Measurements from ENCODE around the gene GATM. TPM values are rescaled to one million over a fixed set of nuclear protein-coding genes. Genes with fewer than 3 reads are reported as not detected.
A peak's percentile ranks its signal among the peaks of the same experiment; 100 is the strongest.

GATM gene, protein sequence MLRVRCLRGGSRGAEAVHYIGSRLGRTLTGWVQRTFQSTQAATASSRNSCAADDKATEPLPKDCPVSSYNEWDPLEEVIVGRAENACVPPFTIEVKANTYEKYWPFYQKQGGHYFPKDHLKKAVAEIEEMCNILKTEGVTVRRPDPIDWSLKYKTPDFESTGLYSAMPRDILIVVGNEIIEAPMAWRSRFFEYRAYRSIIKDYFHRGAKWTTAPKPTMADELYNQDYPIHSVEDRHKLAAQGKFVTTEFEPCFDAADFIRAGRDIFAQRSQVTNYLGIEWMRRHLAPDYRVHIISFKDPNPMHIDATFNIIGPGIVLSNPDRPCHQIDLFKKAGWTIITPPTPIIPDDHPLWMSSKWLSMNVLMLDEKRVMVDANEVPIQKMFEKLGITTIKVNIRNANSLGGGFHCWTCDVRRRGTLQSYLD
- polyA plus RNA-seq (2012; ENCODE audit: insufficient read depth, insufficient read length) = 2.6 TPM

DNA sequence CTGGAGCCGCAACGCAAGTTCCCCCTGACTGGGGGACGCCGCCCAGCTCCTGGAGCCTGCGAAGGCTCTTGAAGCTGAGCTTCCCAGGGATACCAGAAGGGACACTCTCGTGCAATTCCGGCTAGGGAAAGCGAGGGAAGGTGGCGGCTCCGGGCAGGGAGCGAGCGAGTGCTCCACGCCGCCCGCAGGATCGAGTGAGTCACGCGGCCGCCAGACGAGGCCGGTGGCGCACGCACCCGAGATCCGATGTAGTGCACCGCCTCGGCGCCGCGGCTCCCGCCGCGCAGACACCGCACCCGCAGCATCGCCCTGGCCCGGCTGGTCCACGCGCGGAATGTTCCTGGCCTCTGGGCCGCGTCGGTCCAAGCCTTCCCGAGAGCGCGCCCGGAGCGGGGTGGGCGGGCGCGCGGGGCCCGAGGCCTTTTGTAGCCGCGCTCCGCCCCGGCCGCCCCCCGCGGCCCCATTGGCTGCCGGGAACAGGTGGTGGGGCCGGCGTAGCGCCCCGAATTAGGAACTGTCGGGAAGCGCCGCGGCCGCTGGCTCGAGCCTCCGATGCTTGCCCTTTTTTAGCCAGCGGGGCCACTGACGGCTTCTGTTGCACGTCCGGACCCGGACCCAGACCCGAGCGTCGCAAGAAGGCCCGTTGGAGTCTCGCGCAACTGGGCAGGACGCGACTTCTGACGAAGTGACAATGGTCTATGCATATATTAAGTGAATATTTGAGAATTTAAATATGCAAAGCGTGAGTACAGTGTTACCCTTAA, at the start of gene GATM:
Gene GATM (minus strand): TSS at position 396 of the 764 bp plus-strand sequence. CDS start 91 bp downstream, at position 305.
- DNase-seq (ENCODE audit: low read depth, low spot score) = no peak
- peak within 1 kb of the TSS; percentile 32 for H3K4me3 ChIP-seq (ENCODE audit: low read length)

DNA sequence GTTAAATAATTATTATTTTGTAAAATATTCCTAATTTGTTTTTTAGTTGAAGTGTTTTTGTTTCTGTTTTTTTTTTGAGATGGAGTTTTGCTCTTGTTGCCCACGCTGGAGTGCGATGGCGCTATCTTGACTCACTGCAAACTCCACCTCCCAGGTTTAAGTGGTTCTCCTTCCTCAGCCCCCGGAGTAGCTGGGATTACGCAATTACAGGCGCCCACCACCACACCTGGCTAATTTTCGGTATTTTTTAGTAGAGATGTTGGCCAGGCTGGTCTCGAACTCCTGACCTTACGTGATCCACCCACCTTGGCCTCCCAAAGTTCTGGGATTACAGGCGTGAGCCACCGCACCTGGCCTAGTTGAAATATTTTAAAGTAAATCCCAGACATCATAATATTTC, 48.7 kb upstream of the GATM start:
- no peak overlapping the region for H3K4me3 ChIP-seq (ENCODE audit: low read length)
- DNase-seq (ENCODE audit: low read depth, low spot score) = no peak

DNA sequence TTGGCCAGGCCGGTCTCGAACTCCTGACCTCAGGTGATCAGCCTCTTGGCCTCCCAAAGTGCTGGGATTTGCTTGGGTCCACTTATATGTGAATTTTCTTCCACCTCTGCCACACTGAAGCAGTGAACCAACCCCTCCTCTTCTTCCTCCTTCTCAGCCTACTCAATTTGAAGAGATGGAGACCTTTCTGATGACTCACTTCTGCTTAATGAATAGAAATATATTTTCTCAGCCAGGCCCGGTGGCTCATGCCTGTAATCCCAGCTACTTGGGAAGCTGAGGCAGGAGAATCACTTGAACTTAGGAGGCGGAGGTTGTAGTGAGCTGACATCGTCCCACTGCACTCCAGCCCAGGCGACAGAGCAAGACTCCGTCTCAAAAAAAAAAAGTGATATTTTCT, 46.8 kb upstream of the GATM start:
- no peak for DNase-seq (ENCODE audit: low read depth, low spot score)
- no peak overlapping the region for H3K4me3 ChIP-seq (ENCODE audit: low read length)

DNA sequence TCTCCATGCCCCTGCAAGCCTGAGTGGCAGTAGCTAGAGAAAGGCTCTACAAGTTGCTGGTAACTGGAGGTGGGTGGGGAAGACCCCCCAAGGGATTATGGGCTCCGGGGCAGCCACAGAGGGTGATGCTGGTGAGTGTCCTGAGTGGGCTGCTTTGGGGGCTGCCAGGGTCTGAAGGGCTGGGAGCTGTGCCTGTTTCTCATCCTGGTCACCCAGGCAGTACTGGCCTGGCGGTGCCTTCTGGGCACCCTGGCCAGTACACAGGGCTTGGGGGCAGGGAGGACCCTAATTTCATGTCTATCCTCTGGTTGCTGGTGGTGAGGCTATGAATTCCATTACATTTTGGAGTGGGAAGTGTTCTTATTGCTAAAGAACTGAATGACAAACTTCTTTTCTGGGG, 46.1 kb upstream of the GATM start:
- DNase-seq (ENCODE audit: low read depth, low spot score) = no peak
- H3K4me3 ChIP-seq (ENCODE audit: low read length) = no peak overlapping the region

DNA sequence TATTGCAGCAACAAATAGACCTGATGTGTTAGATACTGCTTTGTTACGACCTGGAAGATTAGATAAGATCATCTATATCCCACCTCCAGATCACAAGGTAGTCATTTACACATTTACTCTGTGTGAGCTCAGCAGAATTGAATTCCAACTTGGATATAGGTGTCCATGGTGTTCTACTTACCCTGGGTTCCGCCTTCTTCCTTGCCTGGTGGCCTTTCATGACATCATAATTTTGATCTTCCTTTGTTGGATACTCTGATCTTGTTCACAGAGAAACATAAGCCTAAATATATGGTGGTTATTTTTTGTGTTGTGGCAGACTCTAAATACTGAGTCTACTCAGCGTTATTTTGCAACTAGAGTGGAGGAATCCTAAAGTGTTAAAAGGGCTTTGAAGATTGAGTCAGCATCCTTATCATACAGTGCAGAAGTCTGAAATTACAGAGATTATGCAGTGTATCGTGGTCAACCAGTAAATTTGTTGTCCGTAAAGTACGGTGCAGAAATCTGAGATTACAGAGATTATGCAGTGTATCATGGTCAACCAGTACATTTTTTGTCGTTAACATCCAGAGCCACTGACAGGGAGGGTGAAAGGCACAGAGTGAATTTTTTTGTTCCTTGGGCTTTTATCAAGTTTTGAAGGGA, 39.1 kb upstream of the GATM start:
- DNase-seq (ENCODE audit: low read depth, low spot score) = no peak
- H3K4me3 ChIP-seq (ENCODE audit: low read length) = no peak overlapping the region

DNA sequence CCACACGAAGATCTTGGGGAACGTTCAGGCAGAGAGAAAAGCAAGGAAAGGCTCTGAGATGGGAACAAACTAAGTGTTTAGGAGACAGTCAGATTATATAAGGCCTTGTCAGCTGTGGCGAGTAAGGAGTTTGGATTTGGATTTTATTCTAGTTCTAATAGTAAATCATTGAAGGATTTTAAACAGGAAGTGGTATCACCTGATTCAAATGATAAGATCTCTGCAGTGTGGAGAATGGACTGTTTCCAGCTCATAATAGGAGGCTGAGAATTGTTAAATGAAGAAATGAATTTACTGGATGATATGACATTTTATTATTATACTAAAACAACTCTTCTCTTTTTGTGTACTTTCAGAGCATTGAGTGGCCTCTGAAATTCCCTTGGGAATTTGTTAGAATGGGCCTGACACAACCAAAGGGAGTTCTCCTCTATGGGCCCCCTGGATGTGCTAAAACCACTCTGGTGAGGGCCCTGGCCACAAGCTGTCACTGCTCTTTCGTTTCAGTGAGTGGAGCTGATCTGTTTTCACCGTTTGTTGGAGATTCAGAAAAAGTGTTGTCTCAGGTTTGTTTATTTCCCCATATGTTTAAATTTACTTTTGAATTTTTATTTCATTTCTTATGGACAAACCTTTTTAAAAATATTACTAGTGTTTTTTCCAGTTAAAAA, 36.0 kb upstream of the GATM start:
- H3K4me3 ChIP-seq (ENCODE audit: low read length) = no peak overlapping the region
- DNase-seq (ENCODE audit: low read depth, low spot score) = no peak

DNA sequence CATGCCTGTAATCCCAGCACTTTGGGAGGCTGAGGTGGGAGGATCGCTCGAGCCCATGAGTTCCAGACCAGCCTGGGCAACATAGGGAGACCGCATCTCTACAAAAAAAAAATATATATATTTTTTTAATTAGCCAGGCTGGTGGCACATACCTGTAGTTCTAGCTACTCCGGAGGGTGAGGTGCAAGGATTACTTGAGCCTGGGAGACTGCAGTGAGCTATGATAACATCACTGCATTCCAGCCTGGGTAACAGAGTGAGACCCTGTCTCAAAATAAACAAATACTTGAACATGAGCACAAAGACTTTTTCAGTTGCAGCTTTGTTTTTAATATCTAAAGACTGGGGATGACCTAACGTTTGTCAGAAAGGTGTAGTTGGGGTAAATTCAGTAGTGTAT, 31.3 kb upstream of the GATM start:
- DNase-seq (ENCODE audit: low read depth, low spot score) = no peak
- H3K4me3 ChIP-seq (ENCODE audit: low read length) = no peak overlapping the region

DNA sequence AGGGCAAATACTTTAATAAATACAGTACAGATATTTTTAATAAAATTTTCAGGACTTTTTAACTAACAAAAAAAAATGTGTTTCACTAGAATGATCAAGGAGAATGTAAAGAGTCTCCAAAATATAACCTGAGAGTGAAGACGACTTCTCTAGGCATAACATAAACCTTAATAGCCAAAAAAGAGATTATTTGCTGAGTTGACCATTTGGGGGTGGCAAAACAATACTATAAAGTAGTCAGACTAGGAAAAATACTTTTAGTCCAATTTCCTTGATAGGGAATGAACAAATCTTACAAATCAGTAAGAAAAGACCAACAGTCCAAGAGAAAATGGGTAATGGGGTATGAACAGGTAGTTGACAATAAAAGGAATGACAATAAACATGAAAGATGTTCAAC, 29.4 kb upstream of the GATM start:
- no peak overlapping the region for H3K4me3 ChIP-seq (ENCODE audit: low read length)

DNA sequence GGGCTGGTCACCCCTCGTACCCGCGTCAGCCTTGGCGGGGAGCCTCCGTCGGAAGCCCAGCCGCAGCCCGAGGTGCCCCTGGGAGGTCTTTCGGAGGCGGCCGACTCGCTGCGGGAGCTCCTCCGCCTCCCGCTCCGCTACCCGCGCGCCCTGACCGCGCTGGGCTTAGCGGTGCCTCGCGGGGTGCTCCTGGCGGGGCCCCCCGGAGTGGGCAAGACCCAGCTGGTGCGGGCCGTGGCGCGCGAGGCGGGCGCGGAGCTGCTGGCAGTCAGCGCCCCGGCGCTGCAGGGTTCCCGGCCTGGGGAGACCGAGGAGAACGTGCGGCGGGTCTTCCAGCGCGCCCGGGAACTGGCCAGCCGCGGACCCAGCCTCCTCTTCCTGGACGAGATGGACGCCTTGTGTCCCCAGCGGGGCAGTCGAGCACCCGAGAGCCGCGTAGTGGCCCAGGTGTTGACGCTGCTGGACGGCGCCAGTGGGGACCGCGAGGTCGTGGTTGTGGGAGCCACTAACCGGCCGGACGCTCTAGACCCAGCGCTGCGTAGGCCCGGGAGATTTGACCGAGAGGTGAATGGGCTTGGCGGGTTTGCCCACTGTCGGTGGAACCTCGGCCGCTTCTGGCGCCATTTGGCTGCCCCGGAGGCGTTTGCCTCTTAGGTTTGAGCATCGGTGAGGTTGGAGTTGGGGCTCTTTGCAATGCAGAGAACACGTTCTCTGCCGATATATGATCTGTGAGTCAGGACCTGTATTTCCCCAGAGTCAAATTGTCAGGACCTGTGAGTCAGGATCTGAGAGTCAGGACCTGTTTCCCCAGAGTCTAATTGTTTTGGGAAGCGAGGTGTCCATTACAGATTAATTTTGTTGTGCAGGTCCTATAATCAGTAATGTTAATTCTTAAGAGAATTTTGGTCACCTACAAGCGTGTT, 24.9 kb upstream of the GATM start:
- DNase-seq (ENCODE audit: low read depth, low spot score) = no peak
- peak overlapping the region; percentile 66 for H3K4me3 ChIP-seq (ENCODE audit: low read length)

More for the DNA sequence above, 29.4 kb upstream of the GATM start:
- no peak for DNase-seq (ENCODE audit: low read depth, low spot score)

DNA sequence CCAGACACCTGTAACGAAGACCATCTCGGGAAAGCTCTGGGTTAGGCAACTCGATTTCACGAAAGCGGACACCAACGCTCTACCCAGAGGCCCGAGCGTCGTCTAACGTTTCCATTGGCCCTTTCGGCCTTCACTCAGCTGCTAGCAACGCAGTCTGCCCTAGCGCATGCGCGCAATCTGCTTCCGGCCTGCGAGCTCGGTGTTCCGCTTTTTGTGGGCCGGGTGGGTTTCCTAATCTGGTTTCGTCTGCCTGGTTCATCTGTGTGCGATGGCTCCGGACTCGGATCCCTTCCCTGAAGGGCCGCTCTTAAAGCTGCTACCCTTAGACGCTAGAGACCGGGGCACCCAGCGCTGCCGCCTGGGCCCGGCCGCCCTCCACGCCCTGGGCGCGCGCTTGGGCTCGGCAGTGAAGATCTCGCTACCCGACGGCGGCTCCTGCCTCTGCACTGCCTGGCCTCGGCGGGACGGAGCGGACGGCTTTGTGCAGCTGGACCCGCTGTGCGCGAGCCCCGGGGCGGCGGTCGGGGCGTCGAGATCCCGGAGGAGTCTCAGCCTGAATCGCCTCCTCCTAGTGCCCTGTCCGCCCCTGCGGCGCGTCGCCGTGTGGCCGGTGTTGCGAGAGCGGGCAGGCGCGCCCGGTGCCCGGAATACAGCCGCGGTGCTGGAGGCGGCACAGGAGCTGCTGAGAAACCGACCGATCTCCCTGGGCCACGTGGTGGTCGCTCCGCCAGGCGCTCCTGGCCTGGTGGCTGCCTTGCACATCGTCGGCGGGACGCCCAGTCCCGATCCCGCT, 24.0 kb upstream of the GATM start:
- peak overlapping the region; percentile 66 for H3K4me3 ChIP-seq (ENCODE audit: low read length)
- DNase-seq (ENCODE audit: low read depth, low spot score) = peak; percentile 99

DNA sequence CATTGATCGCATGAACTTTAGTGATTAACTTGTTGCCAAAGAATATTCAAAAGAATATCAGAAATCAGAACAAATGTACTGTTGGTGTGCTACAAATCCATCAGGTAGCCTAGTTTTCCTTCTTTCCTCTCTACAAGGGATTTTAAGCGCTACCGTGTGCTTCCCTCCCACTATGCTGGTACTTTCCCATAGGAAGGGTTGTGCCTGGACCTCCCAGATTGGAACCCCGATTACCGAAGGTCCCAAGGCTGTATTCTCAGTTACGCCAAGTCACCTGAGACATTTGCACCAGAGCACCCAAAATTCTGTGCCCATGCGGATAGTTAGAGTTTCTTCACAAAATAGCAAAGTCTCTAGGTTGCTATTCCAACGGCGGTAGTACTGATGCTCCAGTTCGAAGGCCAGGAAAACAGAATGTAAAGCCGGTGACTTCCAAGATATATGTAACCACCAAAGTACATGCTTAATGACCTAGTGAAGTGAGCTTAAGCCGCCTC, 23.4 kb upstream of the GATM start:
- H3K4me3 ChIP-seq (ENCODE audit: low read length) = peak overlapping the region; percentile 66
- no peak for DNase-seq (ENCODE audit: low read depth, low spot score)

DNA sequence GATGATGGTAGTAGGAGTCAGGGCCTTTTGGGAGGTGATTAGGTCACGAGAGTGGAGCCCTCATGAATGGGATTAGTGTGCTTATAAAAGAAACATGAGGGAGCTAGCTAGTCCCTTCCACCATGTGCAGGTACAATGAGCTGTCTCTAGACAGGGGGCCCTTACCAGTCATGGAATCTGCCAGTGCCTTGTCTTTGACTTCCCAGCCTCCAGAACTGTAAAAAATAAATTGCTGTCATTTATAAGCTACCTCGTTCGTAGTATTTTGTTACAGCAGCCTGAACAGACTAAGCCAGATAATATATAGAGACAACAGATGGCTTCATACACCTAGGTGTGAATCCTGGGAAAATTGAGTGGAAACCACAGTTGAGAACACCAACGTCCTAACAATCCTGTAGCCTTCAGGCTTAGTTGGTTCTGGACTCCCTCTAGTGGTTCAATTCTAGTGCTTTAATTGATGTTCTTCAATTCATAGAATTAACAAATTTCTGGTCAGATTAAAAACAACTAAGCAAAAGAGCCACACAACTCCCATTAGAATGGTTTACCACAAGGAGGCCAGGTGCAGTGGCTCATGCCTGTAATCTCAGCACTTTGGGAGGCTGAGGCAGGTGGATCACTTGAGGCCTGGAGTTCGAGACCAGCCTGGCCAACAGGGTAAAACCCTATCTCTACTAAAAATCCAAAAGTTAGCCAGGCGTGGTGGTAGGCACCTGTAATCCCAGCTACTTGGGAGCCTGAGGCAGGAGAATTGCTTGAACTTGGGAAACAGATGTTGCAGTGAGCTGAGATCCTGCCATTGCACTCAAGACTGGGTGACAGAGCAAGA, 21.3 kb upstream of the GATM start:
- DNase-seq (ENCODE audit: low read depth, low spot score) = peak; percentile 59
- no peak overlapping the region for H3K4me3 ChIP-seq (ENCODE audit: low read length)

DNA sequence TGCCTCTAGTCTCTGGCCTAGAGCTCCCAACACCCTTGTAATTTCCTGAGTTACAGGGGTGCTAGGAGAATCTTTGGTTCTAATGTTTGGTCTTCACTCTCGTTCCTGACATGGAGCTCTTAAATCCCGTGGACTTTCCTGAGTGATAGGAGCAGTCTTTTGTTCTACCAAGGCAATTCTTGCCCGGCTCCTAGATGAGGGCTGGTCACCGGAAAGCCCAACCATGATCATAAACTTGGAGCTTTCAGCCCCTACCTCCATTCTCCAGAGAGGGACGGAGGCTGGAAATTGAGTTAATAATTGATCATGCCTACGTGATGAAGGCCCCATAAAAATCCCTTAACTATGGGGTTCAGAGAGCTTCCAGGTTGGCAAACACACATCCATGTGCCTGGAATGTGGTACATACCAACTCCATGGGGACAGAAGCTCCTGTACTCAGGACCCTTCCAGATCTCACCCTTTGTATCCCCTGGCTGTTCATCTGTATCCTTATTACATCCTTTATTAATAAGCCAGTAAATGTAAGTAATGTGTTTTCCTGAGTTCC, 18.8 kb upstream of the GATM start:
- no peak overlapping the region for H3K4me3 ChIP-seq (ENCODE audit: low read length)
- no peak for DNase-seq (ENCODE audit: low read depth, low spot score)

DNA sequence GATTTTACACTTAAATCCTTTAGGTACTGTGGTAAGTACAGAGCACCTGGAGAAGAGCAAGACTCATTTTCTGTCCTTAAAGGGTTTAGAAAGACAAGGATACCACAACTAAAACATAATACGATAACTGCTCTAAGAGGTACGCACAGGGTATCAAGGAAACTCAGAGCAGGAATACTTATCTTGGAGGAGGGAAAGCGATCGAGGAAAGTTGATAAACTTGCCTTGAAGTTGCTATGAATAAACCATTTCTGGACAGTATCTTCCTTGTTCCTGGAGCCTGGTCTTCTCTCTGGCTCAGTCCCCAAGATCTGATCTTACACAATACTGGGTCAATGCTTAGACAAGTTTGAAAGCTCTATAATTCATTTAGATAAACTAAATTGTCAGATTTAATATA, 17.6 kb upstream of the GATM start:
- H3K4me3 ChIP-seq (ENCODE audit: low read length) = no peak overlapping the region
- DNase-seq (ENCODE audit: low read depth, low spot score) = no peak

DNA sequence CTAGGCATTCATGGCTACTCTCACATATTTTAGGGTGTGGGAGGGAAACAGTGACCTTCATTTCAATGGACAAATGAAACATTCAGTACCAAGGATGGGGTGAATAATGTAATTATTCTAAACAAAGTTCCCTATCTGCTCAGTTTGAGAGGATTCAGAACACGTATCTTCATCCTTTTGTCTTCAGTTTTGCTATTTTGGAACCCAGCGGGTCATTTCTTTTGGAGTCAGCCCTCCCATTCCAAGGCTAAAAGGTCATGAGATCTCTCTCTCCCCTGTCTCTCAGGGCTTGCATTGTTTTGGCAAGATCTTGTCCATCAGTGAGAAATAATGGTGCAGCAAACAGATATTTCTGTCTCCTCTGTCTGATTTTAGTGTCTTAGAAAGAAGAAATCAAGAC, 16.3 kb upstream of the GATM start:
- H3K4me3 ChIP-seq (ENCODE audit: low read length) = no peak overlapping the region
- no peak for DNase-seq (ENCODE audit: low read depth, low spot score)

DNA sequence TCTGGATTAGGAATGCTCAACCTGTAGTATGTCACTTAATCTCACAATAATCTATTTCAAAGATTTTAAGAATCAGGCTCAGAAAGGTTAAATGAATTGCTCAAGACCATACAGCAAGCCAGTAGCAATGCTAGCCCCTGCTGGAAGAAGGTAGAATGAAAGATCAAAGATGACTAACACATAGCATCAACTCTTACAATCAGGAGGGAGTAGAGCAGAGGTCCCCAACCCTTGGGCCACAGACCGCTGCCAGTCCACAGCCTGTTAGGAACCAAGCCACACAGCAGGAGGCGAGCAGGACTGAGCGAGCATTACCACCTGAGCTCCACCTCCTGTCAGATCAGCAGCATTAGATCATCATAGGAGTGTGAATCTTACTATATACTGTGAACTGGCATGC, 15.5 kb upstream of the GATM start:
- no peak overlapping the region for H3K4me3 ChIP-seq (ENCODE audit: low read length)
- no peak for DNase-seq (ENCODE audit: low read depth, low spot score)

DNA sequence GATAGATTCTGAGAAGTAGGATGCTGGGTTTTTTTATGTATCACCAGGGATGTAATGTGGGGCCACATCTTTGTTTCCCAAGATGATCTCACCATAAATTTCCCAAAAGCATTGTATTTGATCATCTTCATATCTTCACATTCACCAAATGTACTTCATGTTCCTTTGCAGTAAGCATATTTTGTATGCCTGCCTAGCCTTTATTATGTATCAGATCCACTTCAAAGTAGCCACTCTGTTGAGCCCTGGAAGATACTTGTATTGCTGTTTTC, 14.2 kb upstream of the GATM start:
- no peak for DNase-seq (ENCODE audit: low read depth, low spot score)
- no peak overlapping the region for H3K4me3 ChIP-seq (ENCODE audit: low read length)
